HG03280 (cell line): ENCODE measurements around the gene MAPK12.

Experiments
- ATAC-seq: cut with Tn5 transposase; IDR thresholded peaks from one replicate; pipeline ENCODE4 v1.9.1; 2021; ENCODE audit warnings: mild to moderate bottlenecking, moderate library complexity; ENCODE audit not compliant: unreplicated experiment

The MAPK12 gene

DNA sequence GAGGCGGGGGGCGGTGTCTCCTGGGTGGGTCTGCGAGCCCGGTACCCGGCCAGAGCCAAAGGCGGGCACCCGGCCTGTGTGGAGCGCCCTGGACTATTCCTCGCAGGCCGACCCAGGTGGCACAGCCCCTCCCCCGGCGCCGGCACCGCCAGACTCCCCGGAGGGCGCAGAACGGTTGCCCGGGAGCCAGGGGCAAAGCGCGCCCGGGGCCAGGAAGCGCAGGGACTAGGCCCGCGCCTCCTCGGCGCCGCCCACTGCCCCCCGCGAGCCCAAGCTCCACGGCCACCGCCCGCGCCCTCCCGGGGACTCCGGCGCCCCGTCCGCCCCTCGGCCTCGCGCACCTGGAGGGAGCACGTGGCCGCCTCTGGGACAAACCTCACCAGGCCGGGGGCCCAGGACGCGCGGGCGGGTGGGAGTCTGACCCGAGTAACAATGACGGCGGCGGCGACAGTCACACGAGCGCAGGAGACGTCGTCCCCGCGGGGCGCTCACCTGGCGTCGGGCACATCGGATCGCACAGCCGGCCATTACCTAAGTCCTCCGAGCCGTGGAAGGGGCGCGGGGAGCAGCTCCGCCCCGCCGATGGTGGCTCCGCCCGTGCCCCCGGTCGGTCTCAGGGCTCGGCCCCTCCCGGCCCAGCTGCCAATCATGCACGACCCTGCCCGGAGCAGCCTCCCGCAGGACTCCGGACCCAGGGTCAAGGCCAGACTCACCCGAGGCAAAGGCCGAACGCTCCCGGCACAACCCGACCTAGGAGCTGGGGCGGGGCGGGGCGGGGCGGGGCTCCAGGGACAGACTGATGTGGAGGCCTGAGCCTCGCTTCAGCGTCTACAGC lies 38.5 kb upstream of the MAPK12 start:
- ATAC-seq = no peak

DNA sequence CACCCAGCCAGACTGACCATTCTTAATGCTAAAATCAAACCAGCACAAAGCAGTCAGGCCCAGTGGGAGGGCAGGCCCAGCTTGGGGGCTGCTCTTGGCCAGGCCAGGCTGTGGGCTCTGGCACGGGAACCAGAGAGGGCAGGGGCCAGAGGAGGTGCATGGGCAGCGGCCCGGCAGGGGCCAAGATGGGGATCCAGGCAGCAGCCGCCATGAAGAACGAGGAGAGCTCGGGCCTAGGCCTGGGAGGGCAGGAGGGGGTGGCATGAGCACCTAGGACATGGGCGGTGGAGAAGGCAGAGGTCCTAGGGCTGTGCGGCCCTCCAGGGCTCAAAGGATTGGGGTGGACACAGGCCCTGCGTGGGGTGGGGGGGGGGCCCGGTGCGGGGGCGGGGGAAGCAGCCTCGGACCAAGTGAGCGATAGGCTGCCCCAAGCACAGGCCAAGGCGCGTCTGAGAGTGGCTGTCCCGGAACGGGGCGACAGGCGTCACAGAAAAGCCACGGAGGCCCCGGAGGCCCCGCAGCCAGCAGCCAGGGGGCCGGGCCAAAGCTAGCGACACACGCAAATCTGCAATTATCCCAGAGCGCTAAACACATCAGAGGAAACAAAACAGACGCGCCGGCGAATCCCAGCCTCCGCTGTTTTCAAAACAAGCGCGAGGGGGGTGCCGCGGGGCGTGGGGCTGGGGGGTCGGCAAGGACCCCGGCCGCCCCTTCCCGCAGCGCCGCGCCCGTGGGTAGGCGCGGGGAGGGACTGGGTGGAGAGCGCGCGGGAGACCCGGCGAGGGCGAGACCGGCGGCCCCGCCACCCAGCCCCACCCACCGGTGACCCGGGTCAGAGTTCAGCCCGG lies 37.7 kb upstream of the MAPK12 start:
- no peak for ATAC-seq

DNA sequence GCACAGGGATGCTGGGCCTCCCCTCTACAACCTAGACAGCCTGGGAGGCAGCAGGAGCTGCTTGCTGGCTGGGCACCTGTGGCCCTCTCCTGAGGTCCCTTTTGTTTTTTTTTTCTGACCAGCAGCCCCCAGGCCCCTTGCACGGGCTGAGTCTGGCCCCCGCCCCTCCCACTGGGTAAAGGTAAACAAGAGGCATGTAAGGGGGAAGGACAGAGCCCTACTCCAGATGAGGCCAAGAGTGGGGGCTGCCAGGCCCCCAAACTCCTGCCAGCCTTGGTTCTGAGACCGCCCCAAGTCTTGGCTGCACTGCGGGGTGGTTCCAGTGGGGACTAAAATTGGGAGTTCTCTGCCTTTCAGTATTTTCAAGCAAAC lies 36.8 kb upstream of the MAPK12 start:
- ATAC-seq = no peak

DNA sequence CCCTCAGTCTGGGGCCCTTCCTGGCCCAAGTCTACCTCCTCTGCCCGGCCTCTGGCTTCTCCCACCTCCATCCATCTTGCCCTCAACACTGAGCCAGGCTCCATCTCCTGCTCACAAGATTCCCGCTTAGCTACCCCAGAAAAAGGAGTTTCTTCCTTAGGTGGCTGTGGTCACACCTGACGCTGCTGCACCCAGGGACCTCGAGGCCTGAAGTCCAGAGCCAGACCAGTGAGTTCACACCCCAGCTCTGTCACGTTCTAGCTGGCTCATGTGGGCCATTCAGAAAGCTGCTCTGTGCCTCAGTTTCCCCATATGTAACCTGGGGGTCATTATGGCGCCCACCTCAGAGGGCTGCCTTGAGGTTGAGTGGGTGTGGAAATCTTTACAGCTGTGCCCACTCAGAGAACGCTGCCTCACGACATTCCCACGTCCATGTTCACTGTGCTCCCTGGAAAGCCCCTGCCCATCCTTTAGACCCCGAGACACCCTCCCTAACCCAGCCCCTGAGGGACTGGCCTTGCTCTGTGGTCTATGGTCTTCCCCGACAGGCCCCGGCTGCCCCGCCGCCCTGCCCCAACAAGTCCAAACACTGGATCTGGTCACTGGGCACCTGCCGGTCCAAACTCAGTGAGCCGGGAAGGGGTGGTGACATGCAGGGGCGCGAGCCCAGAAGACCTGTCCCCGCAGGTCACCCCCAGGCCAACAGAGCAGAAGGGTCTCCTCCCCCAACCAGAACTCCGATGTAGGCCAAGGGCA lies 36.2 kb upstream of the MAPK12 start:
- ATAC-seq = no peak

DNA sequence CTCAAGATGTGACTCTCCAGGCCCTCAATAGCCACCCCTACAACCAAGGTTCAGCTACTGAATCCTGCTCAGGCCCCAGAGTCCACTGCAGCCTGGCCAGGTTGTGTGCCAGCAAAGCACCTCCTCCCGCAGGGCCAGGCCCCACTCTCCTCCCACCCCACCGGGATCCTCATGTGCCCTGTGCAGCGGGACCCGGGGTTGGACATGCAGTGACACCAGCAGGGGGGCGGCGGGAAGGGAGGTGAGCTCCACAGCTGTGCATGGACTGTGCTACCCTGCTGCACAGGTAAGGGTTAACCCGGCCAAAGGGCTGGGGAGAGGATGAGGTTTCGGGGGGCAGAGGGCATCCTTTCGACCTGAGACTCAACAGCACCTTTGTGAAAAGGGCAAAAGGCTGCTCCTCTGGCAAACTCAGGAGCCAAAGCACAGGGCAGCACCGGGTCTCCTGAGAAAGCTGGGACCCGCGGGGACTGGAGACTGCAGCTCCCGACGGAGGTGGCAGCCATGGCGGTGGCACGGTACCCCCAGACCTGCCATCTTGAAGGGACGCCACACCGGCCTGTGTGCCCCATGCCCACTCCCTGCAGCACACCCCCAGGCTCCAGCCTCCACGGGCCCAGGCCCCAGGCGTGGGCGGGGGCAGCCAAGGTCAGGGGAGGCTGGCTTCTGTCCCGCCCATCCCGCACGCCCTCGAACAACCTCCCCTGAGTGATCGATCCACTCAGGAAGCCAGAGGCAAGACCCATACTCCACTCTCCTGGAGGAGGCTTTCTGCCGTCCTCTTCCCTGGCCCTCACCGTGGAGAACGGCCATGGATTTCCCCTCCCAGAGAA lies 35.4 kb upstream of the MAPK12 start:
- ATAC-seq = no peak

DNA sequence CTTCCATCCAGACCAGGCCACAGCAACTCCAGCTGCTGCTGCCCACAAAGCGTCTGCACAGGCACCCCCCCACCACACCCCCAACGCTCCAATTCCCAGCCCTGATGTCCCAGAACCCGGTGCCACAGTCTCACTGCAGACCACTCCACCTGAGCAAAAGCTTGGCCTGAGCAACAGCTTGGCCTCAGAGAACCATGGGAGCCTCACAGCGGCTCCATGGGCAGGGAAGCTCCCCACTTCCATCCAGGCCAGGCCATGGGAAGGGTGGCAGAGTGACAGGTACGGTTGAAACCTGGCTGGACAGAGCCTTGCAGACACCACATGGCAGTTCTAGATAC lies 32.8 kb upstream of the MAPK12 start:
- ATAC-seq = no peak

DNA sequence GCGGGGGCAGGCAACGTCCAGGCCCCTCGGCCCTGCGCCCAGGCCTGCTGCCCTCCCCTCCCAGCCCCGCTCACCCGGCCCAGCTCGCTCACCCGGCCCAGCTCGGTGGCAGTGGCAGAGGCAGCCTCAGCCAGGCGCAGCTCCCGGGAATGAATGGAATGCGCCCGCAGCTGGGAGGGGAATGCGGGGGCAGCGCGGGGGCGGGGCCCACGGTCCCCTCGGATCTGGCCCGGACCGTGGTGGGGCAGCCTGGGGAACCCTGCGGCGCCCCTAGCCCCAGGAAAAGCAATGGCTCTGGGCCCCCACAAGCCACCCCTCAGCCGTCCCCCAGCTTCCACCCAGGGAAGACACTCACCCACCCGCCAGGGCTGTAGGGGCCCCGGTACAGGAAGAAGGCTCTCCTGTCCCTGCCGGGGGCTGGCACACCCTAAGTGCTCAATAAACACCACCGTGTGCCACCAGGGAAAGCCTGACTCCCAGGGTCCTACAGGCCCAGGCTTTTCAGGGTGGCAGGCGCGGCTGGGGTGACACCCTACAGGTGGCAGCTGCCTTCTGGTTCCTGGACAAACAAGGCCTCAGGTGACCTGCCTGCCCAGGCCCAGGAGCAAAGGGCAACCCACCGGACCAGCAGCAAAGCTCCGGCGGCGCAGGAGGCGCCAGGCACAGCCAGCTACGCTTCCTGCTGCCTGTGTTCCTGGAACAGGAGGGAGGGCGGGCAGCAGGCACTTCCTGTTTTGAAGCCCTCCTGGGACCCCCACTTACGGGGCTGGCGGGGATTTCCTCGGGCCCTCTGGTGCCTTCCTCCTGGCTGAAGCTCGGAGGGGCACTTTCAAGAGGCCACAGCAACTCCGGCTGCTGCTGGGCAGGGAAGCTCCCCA lies 32.2 kb upstream of the MAPK12 start:
- ATAC-seq = no peak

DNA sequence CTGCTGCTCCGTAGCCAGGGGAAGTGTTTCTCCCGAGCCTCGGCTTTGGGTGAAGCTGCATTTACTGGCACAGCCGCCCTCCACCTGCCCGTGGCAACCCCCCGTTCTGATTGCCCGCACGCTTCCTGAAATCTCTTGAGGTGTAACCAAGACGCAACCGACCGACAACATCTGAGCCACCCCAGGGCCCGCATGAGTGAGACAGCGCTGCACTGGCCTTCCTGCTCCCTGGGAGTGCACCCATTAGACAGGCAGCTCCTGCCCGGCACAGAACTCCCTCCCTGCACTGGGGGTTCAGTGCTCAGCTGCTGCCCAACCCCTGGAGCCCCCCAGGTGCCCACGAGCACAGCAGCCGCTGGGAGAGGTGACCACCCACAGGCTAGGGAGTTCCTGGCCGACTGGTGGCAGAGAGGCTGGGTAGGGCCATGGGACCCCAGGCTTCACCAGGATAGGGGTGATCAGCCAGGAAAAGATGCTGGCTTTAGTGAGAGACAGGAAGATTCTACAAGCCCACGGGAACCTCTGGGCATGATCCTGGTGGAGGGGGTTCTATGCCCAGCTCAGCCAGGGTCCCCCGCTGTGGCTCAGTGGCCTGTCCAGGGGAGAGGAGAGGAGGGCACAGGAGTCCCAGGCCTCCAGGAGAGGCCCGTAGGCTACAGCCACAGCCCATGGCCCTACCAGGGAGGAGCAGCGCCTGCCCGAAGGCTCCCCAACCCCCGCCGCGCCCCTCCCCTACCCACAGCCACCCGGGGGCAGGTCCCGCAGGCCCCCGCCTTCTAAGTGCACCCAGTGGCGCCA lies 31.4 kb upstream of the MAPK12 start:
- ATAC-seq = no peak

DNA sequence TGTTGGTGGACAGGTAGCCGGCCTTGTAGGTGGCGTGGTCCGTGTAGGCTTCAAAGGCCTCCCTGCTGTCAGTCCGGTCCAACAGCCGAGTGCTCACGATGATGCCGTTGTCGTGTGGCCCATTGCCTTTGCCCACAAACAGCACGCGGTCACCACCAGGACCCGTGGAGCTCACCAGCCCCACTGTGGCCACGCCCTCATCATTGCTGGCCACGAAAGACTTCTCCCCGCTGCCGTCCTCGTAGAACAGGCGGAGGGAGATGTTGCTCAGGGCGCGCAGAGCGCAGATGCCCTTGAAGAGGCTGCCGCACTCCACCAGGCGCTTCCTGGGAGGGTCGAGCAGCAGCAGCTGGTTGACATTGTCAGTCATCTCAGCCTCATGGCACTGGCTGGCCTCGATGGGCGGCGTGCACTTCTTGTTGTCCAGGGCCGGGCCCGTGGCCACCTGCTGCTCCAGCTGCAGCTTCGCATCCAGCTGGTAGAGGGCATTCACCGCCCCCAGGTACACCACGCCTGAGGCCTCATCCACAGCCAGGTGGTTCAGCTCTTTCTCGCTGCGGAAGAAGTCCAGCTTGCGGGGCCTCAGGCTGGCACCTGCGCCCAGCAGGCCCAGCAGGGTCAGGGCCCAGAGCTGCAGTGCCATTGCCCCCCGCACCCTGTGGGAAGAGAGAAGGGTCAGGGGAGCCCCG lies 28.6 kb upstream of the MAPK12 start:
- ATAC-seq = no peak

DNA sequence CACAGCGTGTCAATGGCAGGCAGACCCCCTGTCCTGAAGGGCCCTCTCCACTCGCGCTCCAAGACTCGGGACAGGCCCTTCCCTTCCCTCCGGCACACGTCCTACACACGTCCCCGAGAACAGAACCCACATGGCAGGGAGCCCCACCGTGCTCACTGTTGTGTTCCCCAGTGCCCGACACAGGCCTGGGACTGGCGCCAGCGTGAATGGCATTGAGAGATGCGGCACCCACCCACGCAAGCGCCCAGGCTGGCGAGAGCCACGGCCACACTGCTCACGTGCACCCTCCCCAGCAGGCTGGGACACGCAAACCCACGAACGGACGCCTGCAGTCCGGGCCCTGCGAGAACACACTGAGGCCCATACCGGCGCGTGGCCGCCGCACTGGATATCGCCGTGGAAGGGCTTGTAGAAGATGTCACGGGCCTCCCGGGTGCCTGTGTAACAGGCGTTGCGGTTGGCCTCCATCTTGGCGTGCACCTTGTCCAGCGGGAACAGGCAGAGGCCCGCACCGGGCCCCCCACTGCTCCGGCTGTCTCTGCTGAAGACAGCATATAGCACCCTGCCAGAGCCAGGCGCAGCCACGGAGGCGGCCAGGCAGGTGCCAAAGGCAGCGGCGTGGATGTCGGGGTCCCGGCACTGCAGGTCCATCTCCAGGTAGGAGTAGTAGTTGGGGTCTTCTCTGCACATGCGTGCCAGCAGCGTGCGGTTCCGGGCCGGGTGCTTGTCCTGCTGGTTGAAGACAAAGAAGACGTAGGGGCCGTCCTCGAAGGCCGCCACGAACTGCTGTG lies 27.9 kb upstream of the MAPK12 start:
- no peak for ATAC-seq

DNA sequence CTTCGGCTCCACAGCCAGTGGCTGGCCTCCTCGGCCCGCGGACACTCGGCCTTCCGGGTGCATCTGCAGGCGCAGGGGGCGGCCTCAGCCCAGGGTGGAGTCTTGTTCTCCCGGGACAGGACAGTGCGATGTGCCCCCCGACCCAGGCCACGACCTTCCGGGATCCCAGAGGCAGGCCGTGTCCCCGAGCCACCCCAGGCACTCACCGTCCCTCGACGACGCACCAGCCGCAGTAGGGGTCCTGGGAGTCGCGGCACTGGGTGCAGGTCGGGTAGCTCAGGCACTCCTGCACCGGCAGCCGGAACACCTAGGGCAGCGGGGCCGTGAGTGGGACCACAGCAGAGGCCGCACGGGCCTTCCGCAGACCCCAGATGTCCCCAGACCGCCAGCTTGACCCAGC lies 26.2 kb upstream of the MAPK12 start:
- no peak for ATAC-seq

DNA sequence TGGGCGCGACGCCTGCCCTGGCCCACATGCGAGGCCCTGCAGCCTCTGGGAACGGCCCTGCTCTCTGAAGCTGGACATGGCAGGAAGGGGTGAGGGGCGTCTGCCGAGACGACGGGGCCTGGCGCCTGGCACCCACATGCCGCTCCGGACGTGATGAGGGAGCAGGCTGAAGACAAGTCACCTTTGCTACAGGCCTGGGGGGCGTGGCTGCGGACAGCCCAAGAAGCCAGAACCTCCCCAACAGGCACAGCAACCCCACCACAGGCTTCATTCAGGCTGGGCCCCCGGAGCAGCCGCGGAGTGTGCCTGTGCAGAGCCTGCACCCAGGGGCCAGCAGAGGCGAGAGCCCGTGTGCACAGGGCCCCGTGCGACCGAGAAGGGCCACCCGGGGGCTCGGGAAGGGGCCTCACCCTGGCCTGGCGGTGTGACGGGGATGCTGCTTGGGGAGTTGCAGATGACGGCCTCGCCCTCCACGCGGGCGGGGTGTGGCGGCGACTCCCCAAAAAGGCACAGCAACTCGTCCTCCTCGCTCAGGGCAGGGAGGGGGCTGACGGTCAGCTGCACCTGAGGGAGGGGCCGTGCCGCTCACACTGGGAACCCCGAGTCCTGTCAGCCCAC lies 25.3 kb upstream of the MAPK12 start:
- no peak for ATAC-seq

DNA sequence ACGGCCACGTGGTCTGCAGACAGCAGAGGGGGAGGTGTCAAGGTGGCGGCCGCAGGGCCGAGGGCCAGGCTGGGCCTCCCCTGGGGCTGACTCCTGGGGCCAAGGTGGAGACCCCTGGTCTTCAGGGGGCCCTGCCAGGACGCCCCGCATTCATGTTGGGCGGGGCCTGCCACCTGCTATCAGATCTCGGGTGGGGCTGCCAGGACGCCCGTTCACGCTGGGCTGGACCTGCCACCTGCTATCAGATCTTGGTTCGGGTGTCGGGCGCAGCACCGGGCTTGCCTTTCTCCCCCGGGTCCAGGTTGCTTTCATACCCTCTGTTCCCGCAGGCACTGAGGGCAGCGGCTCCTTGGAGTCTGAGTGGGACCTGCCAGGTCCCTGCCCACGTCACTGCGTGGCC lies 24.8 kb upstream of the MAPK12 start:
- ATAC-seq = no peak

DNA sequence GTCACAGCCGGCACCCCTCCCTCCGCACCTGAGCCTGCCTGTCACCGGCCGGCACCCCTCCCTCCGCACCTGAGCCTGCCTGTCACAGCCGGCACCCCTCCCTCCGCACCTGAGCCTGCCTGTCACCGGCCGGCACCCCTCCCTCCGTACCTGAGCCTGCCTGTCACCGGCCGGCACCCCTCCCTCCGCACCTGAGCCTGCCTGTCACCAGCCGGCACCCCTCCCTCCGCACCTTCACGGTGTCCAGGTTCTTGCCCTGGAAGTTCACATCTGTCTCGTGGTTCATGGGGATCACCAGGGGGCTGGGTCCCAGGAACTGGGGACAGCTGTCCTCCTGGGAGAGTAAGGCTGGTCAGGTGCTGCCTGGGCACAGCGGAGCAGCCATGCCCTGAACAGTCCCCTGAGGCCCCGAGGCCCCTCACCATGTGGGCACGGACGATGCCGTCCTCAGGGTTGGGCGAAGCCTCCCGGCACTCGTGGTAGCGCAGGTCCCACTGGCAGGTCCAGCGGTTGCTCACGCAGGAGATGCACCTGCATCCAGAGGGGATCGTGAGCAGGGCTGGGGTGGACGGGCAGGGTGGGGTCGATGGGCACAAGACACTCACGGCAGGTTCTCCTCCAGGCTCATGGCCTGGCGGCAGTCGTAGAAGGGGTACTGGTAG lies 24.2 kb upstream of the MAPK12 start:
- ATAC-seq = no peak

DNA sequence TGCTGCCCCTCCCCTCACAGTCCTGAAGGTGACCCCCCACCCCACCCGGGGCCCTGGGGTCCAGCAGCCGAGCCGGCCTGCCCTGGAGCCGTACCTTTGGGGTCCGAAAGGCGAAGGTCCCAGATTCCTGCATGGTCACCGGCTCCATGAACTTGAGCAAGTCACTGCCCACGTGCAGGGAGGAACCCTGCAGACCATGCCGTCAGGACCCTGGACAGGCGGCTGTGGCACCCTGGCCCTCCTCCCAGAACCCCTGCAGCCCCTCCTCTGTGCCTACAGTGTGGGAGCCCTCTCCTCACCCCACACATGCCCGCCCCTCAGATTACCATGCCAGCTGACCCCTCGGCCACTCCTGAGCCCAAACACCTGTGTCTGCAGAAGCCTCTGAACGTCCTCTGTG lies 23.0 kb upstream of the MAPK12 start:
- no peak for ATAC-seq

DNA sequence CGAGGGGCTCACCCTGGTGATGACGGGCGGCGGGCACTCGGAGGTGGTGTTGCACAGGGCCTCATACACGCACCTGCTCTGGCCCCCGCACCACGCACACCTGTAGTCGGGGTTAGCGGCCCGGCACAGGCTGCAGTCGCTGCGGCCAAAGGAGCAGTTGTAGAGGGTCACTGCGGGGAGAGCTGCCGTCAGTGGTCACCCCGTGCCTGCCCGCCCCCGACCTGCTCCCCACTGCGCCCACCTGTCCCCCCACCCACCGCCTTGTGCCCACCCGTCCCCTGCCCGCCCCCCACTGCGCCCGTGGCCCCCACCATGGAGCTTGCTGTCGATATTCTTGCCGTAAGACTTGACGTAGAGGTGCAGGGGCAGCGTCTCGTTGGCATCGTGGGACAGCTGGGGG lies 22.3 kb upstream of the MAPK12 start:
- no peak for ATAC-seq
